HEK293 (cell line): ENCODE results near the gene LRRC10B.

Experiments
- CTCF ChIA-PET: fragments of 350-600 bp; formaldehyde crosslinking; extraction: SDS; loops from one replicate; lab custom pipeline; 2021; ENCODE audit warnings: antibody characterized with exemption; lab: Yijun Ruan, JAX
- POLR2A ChIA-PET: fragments of 300-600 bp; formaldehyde crosslinking; extraction: SDS; loops from one replicate; lab custom pipeline; 2020; ENCODE audit warnings: antibody characterized with exemption, inconsistent platforms; lab: Yijun Ruan, JAX
- H3K27ac ChIP-seq: fragments of 200-500 bp; sonication (Bioruptor generic); 2 replicates; pipeline ENCODE4 v1.5.1; 2014; ENCODE audit warnings: low read depth, low read length, control low read depth, inconsistent platforms; ENCODE audit errors: extremely low read depth
- H3K36me3 ChIP-seq, 2 experiments: fragments of 200-500 bp in 1 of 2; sonication (Bioruptor generic) in 1 of 2; 1 replicate in 1 of 2; 2 replicates in 1 of 2; pipeline ENCODE4 v1.5.1; 2014 to 2017; ENCODE audit warnings: inconsistent platforms in 2 of 2, low read length in 2 of 2; ENCODE audit not compliant: control insufficient read depth in 2 of 2, insufficient read depth in 1 of 2
- H3K4me1 ChIP-seq: fragments of 200-500 bp; sonication (Bioruptor generic); 2 replicates; pipeline ENCODE4 v1.5.1; 2014; ENCODE audit warnings: mild to moderate bottlenecking, low read length, inconsistent platforms; ENCODE audit not compliant: control insufficient read depth, insufficient read depth
- H3K4me3 ChIP-seq: 2 replicates; pipeline ENCODE4 v1.5.1; 2011; ENCODE audit warnings: low read depth, mild to moderate bottlenecking, control low read depth, low read length, moderate library complexity
- H3K9me3 ChIP-seq: fragments of 200-500 bp; sonication (Bioruptor generic); 2 replicates; pipeline ENCODE4 v1.5.1; 2014; ENCODE audit warnings: low read depth, low read length, inconsistent platforms; ENCODE audit not compliant: control insufficient read depth, insufficient read depth
- CTCF ChIP-seq: fragments of 450-650 bp; formaldehyde crosslinking; IDR thresholded peaks from 2 replicates; pipeline ENCODE4 v1.5.1; 2016; ENCODE audit warnings: missing biosample characterization, missing genetic modification characterization
- EGR2 ChIP-seq: fragments of 450-650 bp; formaldehyde crosslinking; IDR thresholded peaks from 2 replicates; pipeline ENCODE4 v1.5.1; 2016; ENCODE audit warnings: low read depth, missing biosample characterization, missing genetic modification characterization
- ELK4 ChIP-seq: IDR thresholded peaks from 2 replicates; pipeline ENCODE4 v1.6.1; 2011; ENCODE audit warnings: mild to moderate bottlenecking, low read depth, low read length, borderline replicate concordance
- GLIS1 ChIP-seq: fragments of 450-650 bp; formaldehyde crosslinking; IDR thresholded peaks from 2 replicates; pipeline ENCODE4 v1.5.1; 2016; ENCODE audit warnings: missing biosample characterization, missing genetic modification characterization
- HOXD13 ChIP-seq: sonication (generic); formaldehyde crosslinking; IDR thresholded peaks from 2 replicates; pipeline ENCODE4 v1.8.0; 2022; ENCODE audit warnings: missing genetic modification reagents, borderline replicate concordance
- SCRT1 ChIP-seq: fragments of 450-650 bp; formaldehyde crosslinking; IDR thresholded peaks from 2 replicates; pipeline ENCODE4 v1.5.1; 2016; ENCODE audit warnings: missing biosample characterization, missing genetic modification characterization, borderline replicate concordance
- SETDB1 ChIP-seq: IDR thresholded peaks from one replicate; pipeline ENCODE4 v1.6.1; 2017; ENCODE audit warnings: mild to moderate bottlenecking, low read length, moderate library complexity, mixed read lengths; ENCODE audit not compliant: insufficient read length
- YY1 ChIP-seq: fragments of 450-650 bp; formaldehyde crosslinking; IDR thresholded peaks from 2 replicates; pipeline ENCODE4 v1.5.1; 2018; ENCODE audit warnings: missing biosample characterization, missing genetic modification characterization
- ZBTB20 ChIP-seq: fragments of 450-650 bp; formaldehyde crosslinking; IDR thresholded peaks from 2 replicates; pipeline ENCODE4 v1.5.1; 2016; ENCODE audit warnings: missing biosample characterization, missing genetic modification characterization
- ZBTB44 ChIP-seq: fragments of 450-650 bp; IDR thresholded peaks from 2 replicates; pipeline ENCODE4 v1.5.1; 2018; ENCODE audit warnings: missing biosample characterization, mild to moderate bottlenecking, missing genetic modification characterization
- ZFHX2 ChIP-seq: fragments of 450-650 bp; formaldehyde crosslinking; conservative IDR thresholded peaks from 2 replicates; pipeline ENCODE4 v1.5.1; 2016; ENCODE audit warnings: missing biosample characterization, missing genetic modification characterization
- ZNF223 ChIP-seq: fragments of 450-650 bp; formaldehyde crosslinking; IDR thresholded peaks from 2 replicates; pipeline ENCODE4 v1.5.1; 2016; ENCODE audit warnings: missing biosample characterization, missing genetic modification characterization
- ZNF26 ChIP-seq: fragments of 450-650 bp; formaldehyde crosslinking; IDR thresholded peaks from 2 replicates; pipeline ENCODE4 v1.5.1; 2016; ENCODE audit warnings: missing biosample characterization, missing genetic modification characterization
- ZNF311 ChIP-seq: fragments of 450-650 bp; formaldehyde crosslinking; IDR thresholded peaks from 2 replicates; pipeline ENCODE4 v1.5.1; 2017; ENCODE audit warnings: missing biosample characterization, missing genetic modification characterization, borderline replicate concordance
- ZNF449 ChIP-seq: fragments of 450-650 bp; formaldehyde crosslinking; IDR thresholded peaks from 2 replicates; pipeline ENCODE4 v1.5.1; 2017; ENCODE audit warnings: missing biosample characterization, mild to moderate bottlenecking, missing genetic modification characterization, moderate library complexity
- ZNF645 ChIP-seq: fragments of 450-650 bp; formaldehyde crosslinking; IDR thresholded peaks from 2 replicates; pipeline ENCODE4; 2016; ENCODE audit warnings: missing biosample characterization, missing genetic modification characterization
- ZNF658 ChIP-seq: fragments of 450-650 bp; formaldehyde crosslinking; IDR thresholded peaks from 2 replicates; pipeline ENCODE4; 2016; ENCODE audit warnings: missing biosample characterization, missing genetic modification characterization

Gene LRRC10B

GRCh38 chr11:61473370-61474012, 35.1 kb upstream of the LRRC10B start:
- POLR2A ChIA-PET: interaction anchor here (0.6 kb wide), 1 partner anchor 164 kb away, joined by 3 read pairs; no protein-coding TSS in a partner anchor
- H3K9me3 ChIP-seq: no peaks in the 10 kb centered on the region
- no peak for TF ChIP-seq SETDB1
- TF ChIP-seq ZNF449 (tag by site-specific recombination): no peak
- no peak for TF ChIP-seq SCRT1
- TF ChIP-seq EGR2: peak; percentile 88
- no peak for TF ChIP-seq ZNF645
- TF ChIP-seq YY1 (tag by site-specific recombination): no peak
- peak; percentile 88 for TF ChIP-seq ZFHX2 (tag by site-specific recombination)
- TF ChIP-seq ZNF26 (tag by site-specific recombination): no peak
- TF ChIP-seq ZNF311 (tag by site-specific recombination): no peak
- TF ChIP-seq GLIS1 (tag by site-specific recombination): no peak
- TF ChIP-seq ELK4: no peak
- no peak for TF ChIP-seq ZNF658
- TF ChIP-seq CTCF: no peak
- TF ChIP-seq, all 188 proteins: peak for 2
- peaks cover 0 to 11% of the 10 kb centered on the region in 2 experiments; a peak in 1 of 3 replicates for H3K36me3 ChIP-seq
- no peaks in the 10 kb centered on the region for H3K4me1 ChIP-seq
- H3K27ac ChIP-seq: no peak overlapping the region
- CTCF ChIA-PET: interaction anchor here (0.7 to 11.7 kb wide), 4 partner anchors 27 to 996 kb away, joined by 3 to 325 read pairs (median 12); partner anchors contain the start of genes LRRC10B and SYT7
- H3K4me3 ChIP-seq: no peak overlapping the region

- no peaks in the 10 kb centered on the region for H3K9me3 ChIP-seq
- TF ChIP-seq HOXD13 (CRISPR knock-in tag): no peak
- TF ChIP-seq ZBTB44 (tag by site-specific recombination): no peak
- TF ChIP-seq ZBTB20 (tag by site-specific recombination): no peak
- TF ChIP-seq ZNF223: no peak
- ChIA-PET POLR2A (no interaction called here), CTCF (interaction anchor here (0.5 to 11.7 kb wide), 6 partner anchors 12 to 144 kb away, joined by 3 to 325 read pairs (median 4); partner anchors contain the start of gene LRRC10B)
- H3K27ac ChIP-seq: no peak overlapping the region
- no peak overlapping the region for H3K4me3 ChIP-seq
- H3K4me1 ChIP-seq: no peaks in the 10 kb centered on the region
- peaks cover 0 to 8% of the 10 kb centered on the region in 2 experiments; a peak in 1 of 3 replicates for H3K36me3 ChIP-seq
Measured at GRCh38 chr11:61474013-61474643, 34.4 kb upstream of the LRRC10B start.
